GM18858 (cell line): ENCODE results near the gene PEX13.
"Not testable (repeated sequence)": the region's sequence is repeated elsewhere in the genome, so short reads cannot be mapped to it uniquely, and the experiment has no call there.

ENCODE experiments used
- ATAC-seq: cut with Tn5 transposase; IDR thresholded peaks from one replicate; pipeline ENCODE4 v1.9.1; 2021; ENCODE audit not compliant: unreplicated experiment

Gene PEX13

DNA sequence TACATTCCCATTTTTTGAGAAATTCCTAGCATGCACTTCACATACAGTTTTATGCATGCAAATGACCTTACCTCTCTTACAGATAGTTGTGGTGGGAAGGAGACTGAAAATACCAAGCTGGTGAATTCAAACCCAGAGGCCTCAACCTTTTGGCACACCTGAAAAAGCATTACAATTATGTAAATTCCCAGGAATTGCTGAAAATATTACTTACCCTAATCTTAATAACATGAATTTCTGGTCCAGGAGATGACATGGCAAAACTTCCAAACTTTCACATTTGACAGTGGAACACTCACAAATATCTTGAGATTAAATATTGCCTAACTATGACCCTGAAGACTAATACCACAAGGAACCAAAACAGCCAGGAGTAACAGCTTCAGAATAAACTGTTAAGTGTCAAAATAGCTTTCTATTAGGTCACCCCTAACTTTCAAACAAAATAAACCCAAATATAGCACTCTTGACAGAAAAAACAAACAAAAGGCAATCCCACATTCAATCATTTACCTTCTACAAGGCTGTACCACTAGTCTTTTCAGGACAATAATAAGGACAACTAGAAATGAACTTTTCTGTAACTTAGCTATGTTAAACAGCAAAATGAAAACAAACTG is 10.9 kb upstream of the PEX13 start:
- ATAC-seq: no peak

DNA sequence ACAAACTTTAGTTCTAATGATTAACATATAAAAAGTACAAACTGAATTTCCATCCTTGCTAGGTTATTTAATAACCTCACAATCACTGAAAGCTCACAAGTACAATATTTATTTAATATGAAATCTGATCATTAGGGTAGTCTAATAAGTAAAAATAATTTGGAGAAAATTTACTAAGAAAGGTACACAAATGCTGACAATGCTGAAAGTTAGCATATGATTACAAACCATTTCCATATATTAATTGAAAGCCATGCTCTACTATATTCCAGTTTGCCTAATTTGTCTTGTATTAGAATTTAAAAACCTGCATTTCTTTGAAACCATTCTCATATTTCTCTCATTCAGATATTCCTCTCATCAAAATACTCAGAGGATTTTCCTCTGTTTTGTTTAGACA is 8.2 kb upstream of the PEX13 start:
- ATAC-seq: no peak

DNA sequence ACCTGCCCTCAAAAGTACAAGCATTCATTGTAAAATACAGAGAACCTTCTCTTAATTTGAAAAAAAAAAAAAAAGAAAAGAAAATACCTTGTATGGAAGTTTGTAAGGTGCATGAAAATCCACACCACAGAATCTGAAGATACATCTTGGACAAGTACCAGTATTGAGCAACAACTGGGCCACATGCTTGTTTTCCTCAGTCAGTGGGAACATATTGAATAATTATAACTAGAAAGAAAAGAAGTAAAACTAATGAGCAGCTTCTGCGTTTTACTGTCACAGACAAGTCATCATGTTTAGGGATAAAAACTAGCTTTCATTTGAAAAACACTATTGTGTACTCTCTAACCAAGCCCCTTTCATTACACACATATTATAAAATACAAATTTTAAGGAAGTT is 5.8 kb upstream of the PEX13 start:
- ATAC-seq: no peak

DNA sequence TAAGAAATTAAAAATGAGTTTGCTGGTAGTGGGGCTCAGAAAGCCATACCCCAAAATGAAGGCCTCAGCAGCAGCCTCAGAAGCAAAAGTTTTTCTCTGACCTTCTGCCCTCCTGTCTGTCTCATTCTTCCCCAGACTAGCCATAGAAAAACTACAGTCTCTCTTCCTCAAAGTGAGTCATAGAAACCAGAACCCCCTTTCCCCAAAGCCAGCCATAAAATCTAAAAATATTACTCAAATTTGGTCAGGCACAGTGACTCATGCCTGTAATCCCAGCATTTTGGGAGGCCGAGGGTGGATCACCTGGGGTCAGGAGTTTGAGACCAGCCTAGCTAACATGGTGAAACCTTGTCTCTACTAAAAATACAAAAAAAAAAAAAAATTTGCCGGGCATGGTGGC is 5.2 kb upstream of the PEX13 start:
- not testable (repeated sequence) for ATAC-seq

DNA sequence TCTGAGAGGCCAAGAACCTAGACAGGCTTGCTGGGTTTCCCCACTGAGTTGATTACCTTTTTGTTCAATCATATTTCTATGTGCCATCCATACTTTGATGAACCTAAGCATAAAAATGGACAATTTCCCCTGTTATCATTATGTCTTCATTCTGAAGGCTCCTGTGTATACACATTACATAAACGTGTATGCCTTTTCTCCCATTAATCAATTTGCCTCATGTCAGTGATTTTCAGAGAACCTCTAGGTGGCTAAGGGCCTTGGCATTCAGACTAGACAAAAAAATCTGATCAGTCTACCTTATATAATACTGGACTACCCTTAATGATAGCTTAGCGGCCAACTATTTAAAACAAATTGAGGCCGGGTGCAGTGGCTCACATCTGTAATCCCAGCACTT is 4.1 kb upstream of the PEX13 start:
- no peak for ATAC-seq

DNA sequence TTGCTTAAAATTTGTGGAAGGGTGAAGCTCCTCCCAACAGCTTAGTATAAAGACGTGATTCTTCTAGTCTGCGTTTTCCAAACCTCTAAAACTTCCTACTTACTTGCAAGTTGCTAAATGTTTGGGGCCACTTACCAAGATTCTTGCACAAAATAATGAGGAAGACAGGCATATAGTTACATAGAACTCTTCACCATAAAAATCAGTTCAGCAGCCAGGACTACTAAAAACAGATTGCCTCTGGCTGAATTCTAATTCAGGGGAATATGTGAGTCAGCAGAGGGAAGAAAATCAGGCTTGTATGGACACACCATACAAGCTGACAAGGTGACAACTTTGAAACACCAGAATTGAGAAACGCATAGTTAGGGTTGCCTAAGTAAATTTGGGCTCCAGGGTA is 2.8 kb upstream of the PEX13 start:
- no peak for ATAC-seq

DNA sequence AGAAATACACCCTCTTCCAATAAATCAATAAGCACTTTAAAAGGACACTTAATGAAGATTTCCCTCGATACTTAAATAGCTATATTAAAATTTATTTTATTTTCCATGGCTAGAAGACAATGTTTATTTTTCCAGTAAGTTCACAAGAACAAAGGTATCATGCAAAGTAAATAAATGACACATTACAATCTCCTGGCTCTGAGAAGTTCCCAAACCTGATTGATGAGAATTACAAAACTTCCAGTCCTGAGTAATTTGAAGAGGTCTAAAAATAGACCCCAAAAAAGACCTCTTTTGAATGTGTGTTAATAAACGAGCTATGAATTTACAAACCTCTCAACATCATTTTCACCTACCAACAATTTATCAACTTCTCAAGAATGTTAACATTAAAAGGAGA is 1.5 kb upstream of the PEX13 start:
- ATAC-seq: no peak

DNA sequence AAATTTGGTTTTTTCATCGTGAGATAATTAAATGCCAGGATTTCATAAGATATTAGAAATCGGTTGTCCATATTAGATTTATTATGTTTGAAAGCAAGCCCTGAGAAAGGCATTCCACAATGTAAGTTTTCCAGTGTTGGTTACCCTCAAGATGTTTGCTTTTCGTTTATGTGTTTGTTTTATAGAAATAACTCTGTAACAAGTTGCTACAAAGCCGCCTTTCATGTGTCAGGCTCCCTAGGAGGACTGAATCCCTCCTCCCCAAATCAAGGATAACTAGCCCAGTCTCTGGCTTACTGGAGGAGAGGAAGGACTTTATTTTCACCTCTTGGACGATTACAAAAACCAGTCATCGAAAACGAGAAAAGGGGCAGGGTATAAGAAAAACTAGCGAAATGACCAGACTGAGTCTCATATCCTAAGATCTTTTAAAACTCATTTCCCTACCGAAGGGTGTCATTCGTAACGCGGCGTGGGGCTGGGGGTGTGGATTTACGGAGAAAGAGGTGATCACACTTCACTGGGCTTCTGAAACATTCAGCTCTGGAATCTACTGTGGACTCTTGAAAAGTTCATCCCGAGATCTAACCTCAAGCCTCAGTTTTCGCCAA is 1.0 kb upstream of the PEX13 start:
- peak; percentile 17 for ATAC-seq

DNA sequence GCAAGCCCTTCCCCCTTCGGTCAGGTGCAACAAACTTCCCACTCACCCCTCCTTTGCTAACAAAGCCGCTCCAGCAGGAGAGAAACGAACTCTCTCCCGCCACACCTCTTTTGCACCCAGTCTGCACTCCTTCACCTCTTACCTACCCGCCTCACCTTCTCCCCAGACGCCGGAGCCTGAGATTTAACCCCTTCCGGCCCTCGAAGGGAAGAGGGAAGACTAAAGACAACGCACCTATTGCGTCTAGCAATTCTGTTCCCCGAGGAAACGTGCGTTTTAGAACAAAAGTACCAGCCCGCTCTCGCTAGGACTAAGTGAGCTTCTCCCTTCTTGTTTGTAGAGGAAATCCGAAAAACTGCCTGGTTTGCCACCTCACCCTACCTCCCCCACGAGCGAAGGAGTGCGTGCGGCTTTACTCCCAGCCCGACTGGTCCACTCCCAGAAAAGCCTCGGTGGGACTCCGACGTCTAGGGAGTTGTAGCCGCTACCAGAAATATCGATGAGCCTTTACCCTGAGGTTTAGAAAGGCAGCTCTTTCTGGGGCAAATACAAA is 441 bp upstream of the PEX13 start:
- ATAC-seq: peak; percentile 34

DNA sequence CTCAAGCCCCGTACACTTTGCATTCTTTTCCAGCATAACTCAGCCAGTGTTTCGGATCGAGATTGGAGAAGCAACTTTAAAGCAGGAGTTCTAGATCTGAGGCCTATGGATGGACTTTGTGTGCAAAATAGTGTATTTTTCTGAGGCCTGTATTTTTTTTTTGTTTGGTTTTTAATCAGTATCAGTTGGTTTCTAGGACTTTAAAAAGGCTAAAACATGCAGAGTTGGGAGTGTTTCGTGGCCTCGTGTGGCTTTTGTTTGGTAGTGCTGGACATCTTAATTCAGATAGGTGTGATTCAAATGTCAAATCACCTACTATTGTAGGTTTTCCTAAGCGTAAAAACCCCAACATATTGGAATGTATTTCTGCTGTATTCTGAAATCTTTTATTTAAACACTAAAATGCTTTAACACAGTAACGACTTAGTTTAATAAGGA is 817 bp downstream of the PEX13 start:
- peak; percentile 10 for ATAC-seq

DNA sequence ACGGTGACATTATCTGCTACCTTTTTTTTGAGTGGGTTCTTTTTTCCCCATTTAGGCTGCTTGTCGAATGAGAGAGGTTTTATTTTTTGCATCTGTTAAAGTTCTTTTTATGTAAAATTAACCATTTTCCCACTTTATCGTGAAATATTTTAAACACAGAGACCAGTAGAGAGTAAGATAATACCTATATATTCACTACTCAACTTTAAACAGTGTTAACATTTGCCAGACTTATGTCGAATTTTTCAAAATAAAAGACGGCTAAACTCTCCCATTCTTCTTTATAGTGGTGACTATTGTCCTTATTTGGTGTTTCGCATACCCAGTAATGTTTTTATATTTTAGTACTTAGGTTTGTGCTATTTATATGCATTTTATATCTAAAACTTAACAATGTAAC is 1.3 kb downstream of the PEX13 start:
- ATAC-seq: no peak

DNA sequence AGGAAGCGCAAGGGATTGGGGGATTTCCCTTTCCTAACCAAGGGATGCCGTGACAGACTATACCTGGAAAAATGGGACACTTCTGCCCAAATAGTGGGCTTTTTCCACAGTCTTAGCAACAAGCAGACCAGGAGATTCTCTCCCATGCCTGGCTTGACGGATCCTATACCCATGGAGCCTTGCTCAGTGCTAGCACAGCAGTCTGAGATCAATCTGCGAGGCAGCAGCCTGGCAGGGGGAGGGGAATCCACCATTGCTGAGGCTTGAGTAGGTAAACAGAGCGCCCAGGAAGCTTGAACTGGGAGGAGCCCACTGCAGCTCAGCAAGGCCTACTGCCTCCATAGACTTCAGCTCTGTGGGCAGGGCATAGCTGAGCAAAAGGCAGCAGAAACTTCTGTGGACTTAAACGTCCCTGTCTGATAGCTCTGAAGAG is 3.7 kb downstream of the PEX13 start:
- no peak for ATAC-seq

DNA sequence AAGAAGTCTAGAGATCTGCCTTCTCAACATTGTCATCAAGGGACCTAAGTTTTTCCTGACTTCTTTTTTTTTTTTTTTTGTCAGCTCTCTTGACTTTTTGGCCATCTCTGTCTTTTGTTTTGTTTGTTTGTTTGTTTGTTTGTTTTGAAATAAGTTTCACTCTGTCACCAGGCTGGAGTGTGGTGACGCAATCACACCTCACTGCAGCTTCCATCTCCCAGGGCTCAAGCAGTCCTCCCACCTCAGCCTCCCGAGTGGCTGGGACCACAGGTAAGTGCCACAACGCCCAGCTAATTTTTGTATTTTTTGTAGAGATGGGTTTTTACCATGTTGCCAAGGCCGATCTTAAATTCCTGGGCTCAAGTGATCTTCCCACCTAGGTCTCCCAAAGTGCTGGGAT is 6.2 kb downstream of the PEX13 start:
- no peak for ATAC-seq

DNA sequence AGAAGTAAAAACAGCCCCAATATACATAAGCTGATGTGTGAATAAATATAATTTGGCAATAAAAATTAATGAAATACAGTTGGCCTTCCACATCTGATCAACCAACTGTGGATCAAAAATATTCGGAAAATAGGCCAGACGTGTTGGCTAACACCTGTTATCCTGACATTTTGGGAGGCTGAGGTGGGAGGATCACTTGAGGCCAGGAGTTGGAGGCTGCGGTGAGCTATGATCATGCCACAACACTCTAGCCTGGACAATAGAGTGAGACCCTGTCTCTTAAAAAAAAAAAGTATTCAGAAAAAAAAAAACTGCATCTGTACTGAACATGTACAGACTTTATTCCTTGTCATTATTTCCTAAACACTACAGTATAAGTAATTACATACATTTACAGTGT is 12.0 kb downstream of the PEX13 start:
- no peak for ATAC-seq

DNA sequence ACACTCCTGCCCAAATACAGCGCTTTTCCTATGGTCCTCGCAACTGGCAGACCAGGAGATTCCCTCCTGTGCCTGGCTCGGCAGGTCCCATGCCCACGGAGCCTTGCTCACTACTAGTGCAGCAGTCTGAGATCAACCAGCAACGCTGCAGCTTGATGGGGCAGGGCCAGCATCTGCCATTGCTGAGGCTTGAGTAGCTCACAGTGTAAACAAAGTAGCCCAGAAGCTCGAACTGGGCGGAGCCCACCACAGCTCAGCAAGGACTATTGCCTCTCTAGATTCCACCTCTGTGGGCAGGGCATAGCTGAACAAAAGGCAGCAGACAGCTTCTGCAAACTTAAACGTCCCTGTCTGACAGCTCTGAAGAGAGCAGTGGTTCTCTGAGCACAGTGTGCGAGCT is 17.1 kb downstream of the PEX13 start:
- ATAC-seq: not testable (repeated sequence)

DNA sequence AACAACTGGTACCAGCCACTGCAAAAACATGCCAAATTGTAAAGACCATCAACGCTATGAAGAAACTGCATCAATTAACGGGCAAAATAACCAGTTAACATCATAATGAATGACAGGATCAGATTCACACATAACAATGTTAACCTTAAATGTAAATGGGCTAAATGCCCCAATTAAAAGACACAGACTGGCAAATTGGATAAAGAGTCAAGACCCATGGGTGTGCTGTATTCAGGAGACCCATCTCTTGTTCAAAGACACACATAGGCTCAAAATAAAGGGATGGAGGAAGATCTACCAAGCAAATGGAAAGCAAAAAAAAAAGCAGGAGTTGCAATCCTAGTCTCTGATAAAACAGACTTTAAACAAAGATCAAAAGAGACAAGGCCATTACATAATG is 19.1 kb downstream of the PEX13 start:
- not testable (repeated sequence) for ATAC-seq

DNA sequence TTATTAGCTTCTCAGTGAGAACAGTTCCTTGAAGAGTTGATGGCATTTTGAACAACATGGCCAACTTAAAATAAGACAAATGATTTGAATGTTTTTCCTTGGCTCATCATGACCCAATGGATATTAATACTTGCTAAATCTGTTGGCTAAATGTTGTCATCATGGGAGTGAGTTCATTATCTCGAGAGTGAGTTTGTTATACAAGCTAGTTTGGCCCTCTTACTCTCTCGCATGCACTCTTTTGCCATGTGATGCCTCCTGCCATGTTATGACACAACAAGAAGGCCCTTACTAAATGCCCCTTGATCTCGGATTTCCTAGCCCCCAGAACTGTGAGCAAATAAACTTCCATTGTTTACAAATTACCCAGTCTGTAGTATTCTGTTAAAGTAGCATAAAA is 25.3 kb downstream of the PEX13 start:
- no peak for ATAC-seq

DNA sequence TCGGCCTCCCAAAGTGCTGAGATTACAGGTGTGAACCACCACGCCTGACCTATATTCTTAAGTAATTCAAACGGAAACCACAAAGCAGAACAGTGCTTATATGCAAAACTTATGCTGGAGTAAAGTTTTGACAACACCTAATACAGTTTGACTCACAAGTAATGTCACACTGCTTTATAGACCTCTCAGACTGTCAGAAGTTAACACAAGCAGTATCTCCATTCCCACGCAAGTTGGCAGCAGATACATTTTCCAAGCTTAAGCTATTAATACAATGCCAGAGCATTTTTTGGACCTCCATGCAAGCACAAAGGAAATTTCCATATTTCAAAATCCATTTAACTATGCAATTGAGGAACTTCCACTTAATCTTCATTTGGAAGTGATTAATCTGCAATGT is 27.1 kb downstream of the PEX13 start:
- no peak for ATAC-seq

DNA sequence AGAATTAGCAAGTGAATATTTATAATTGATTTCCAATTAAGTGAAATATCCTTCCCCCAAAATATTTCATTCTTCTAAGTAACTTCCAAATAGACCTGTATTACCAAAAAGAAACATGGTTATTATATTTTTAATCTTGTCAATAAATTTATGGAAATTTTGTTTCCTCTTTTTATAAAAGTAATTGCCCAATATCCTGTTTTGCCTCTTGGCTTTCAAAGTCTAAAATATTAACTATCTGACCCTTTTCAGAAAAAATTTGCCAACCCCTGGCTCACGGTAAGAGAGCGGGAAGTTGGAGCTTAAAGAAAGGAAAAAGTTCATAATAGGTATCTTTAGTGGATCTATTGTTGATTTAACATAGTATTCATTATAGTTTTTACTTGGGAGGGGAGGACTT is 27.7 kb downstream of the PEX13 start:
- ATAC-seq: no peak

DNA sequence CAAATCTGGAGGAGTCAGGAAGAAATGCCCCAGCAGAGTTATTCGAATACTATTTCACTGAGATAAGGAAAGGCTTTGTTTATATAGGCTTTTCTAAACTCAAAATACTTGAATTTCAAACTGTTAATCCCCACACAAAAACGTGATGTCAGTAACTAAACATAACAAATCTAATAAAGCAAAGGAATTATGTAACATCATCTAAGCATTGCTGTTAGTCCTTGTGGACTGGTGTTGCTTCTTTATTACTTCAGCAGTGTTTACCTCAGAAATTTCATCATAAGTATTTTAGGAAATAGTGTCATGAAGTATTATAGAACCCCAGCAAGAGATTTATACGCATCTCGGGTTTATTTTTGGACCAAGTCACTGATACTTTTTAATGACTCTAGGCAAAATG is 28.5 kb downstream of the PEX13 start:
- ATAC-seq: no peak

DNA sequence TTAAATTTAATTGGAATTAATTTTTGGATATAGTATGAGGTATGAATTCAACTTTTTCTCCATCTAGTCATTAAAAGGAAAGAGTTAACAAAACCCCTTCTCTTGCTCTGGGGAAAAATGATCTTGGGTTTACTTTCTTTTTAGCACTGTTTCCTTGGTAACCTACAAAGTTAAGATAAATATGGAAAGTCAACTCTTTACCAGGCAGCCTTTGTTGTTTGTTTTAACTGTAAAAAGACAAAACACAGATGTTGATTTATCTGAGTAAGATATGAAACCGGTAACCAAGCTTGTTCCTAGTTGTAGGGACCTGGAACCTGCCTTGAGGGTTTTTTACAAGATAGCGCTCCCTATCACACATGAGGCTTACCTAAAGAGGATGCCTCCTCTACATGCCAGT is 38.0 kb downstream of the PEX13 start:
- no peak for ATAC-seq

DNA sequence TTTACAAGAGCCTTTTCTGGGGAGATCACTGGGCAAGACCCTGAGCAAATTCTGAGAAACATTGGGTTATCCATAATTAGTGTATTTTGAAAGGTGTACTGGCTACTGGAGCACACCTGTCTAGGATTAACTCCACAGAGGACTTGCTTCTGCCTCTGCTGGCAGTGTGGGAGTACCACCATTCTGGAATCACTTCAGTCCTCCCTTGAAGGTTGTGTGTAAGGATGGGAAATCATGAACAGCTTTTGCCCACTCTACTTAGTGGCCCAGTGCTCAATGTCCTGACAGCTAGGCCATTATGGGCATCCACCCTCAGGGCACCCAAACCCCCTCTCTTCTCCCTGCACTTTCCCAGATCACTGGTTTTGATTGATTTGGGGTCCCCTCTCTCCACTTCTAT is 40.0 kb downstream of the PEX13 start:
- ATAC-seq: no peak

DNA sequence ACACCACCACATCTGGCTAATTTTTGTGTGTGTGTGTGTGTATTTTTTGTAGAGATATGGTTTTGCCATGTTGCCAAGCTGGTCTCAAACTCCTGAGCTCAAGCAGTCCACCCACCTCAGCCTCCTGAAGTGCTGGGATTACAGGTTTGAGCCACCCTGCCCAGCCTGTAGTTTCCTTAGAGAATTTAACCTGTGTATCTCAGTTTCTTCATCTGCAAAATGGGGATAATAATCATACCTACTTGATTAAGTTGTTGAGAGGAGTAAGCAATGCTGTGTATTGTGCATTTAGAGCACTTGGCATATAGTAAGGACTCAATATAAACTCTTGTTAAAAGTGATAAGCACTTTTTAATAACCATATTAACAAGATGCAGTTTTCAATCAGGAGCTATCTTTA is 41.9 kb downstream of the PEX13 start:
- ATAC-seq: no peak
